Panc1 (cell line): ENCODE results near the gene LEKR1. TPM values are rescaled to one million over a fixed set of nuclear protein-coding genes. Genes with fewer than 3 reads are reported as not detected.

Experiments
- ATAC-seq: fragments of 200-7000 bp; cut with Tn5 transposase; 2 replicates; pipeline ENCODE4 v1.9.1; 2020; ENCODE audit warnings: mild to moderate bottlenecking, moderate library complexity
- BruUV-seq: library from RNA; stranded (reverse); fragments of 400-500 nt; replicated peaks from 2 replicates; lab custom pipeline; 2021; lab: Mats Ljungman, UMichigan
- CTCF ChIA-PET: fragments of 300-600 bp; sonication (Branson Sonifier 250); formaldehyde crosslinking; loops from one replicate; lab custom pipeline; 2022; ENCODE audit warnings: antibody characterized with exemption; lab: Charles Lee
- POLR2A ChIA-PET: fragments of 300-600 bp; sonication (Branson Sonifier 250); formaldehyde crosslinking; loops from one replicate; lab custom pipeline; 2022; ENCODE audit warnings: antibody characterized with exemption; lab: Charles Lee
- DNase-seq: peaks from one replicate; pipeline ENCODE4 v3.0.0-alpha.2; 2010; ENCODE audit warnings: low read depth, low spot score
- H3K27ac ChIP-seq: 2 replicates; pipeline ENCODE4 v1.5.1; 2011; ENCODE audit warnings: mild to moderate bottlenecking, low read length, inconsistent platforms
- H3K27me3 ChIP-seq: fragments of 200-500 bp; sonication (Bioruptor generic); 2 replicates; pipeline ENCODE4 v1.6.0; 2014; ENCODE audit warnings: low read length, inconsistent platforms; ENCODE audit not compliant: control insufficient read depth, insufficient read depth
- H3K36me3 ChIP-seq: fragments of 200-500 bp; sonication (Bioruptor generic); 2 replicates; pipeline ENCODE4 v1.5.1; 2014; ENCODE audit warnings: inconsistent platforms, mild to moderate bottlenecking, low read length, moderate library complexity; ENCODE audit not compliant: control insufficient read depth, insufficient read depth
- H3K4me1 ChIP-seq: 2 replicates; pipeline ENCODE4 v1.5.1; 2011; ENCODE audit warnings: inconsistent platforms, mild to moderate bottlenecking, low read length, moderate library complexity; ENCODE audit not compliant: control insufficient read depth, insufficient read depth
- H3K4me3 ChIP-seq, 2 experiments: 2 replicates each; pipeline ENCODE4 v1.5.1; 2011 to 2012; ENCODE audit warnings: low read depth in 2 of 2, low read length in 2 of 2, mild to moderate bottlenecking in 2 of 2, inconsistent platforms in 1 of 2, moderate library complexity in 1 of 2
- H3K9me3 ChIP-seq: fragments of 200-500 bp; sonication (Bioruptor generic); 2 replicates; pipeline ENCODE4 v1.5.1; 2014; ENCODE audit warnings: low read depth, mild to moderate bottlenecking, inconsistent platforms, low read length, moderate library complexity; ENCODE audit not compliant: control insufficient read depth, insufficient read depth
- POLR2AphosphoS5 ChIP-seq: IDR thresholded peaks from 2 replicates; pipeline ENCODE4 v1.6.1; 2012; ENCODE audit warnings: mild to moderate bottlenecking, low read depth, low read length, moderate library complexity
- REST ChIP-seq, 2 experiments: IDR thresholded peaks; 2 replicates each; pipeline ENCODE4 v1.6.1; 2011 to 2012; ENCODE audit warnings: low read depth in 2 of 2, control low read depth in 1 of 2, low read length in 1 of 2, mild to moderate bottlenecking in 1 of 2, moderate library complexity in 1 of 2; ENCODE audit not compliant: insufficient read depth in 1 of 2
- SIN3A ChIP-seq: IDR thresholded peaks from 2 replicates; pipeline ENCODE4 v1.6.1; 2012; ENCODE audit warnings: low read depth, mild to moderate bottlenecking, low read length, moderate library complexity, borderline replicate concordance; ENCODE audit not compliant: insufficient read depth
- TCF7L2 ChIP-seq: IDR thresholded peaks from 2 replicates; pipeline ENCODE4 v1.6.1; 2011; ENCODE audit warnings: mild to moderate bottlenecking, low read depth, low read length, inconsistent platforms
- in situ Hi-C: cut with HindIII; loops from 2 replicates; pipeline ENCODE4 v1.10.0; 2016; ENCODE audit warnings: low sequenced_read_pairs, low pct_unique_long_range_greater_than_20kb
- intact Hi-C: fragments of 100-400 bp; cut with micrococcal nuclease; formaldehyde crosslinking; loops from one replicate; pipeline ENCODE4 v1.10.0; 2022; ENCODE audit not compliant: unreplicated experiment
- total RNA-seq: library from RNA; stranded (reverse); gene quantifications from one replicate; pipeline ENCODE4 v1.2.1, GENCODE V29; 2021; ENCODE audit not compliant: unreplicated experiment
- TF ChIP-seq, protein P1 (sequence below): fragments of 450-650 bp; IDR thresholded peaks from 2 replicates; pipeline ENCODE4 v1.5.1; 2017; ENCODE audit warnings: mild to moderate bottlenecking

The LEKR1 gene
- total RNA-seq, 1 experiment from 2014 or later, result not detected

GRCh38 chr3:156781310-156782230, 44.6 kb upstream of the LEKR1 start:
- no peaks in the 10 kb centered on the region for H3K36me3 ChIP-seq
- TF ChIP-seq REST (IDR thresholded peaks at IDR 0.05; ENCODE audit: insufficient read depth in 1 of 2, low read depth in 2 of 2, low read length in 1 of 2), result no peak
- TF ChIP-seq TCF7L2, result no peak
- TF ChIP-seq SIN3A, result no peak
- TF ChIP-seq, protein P1, sequence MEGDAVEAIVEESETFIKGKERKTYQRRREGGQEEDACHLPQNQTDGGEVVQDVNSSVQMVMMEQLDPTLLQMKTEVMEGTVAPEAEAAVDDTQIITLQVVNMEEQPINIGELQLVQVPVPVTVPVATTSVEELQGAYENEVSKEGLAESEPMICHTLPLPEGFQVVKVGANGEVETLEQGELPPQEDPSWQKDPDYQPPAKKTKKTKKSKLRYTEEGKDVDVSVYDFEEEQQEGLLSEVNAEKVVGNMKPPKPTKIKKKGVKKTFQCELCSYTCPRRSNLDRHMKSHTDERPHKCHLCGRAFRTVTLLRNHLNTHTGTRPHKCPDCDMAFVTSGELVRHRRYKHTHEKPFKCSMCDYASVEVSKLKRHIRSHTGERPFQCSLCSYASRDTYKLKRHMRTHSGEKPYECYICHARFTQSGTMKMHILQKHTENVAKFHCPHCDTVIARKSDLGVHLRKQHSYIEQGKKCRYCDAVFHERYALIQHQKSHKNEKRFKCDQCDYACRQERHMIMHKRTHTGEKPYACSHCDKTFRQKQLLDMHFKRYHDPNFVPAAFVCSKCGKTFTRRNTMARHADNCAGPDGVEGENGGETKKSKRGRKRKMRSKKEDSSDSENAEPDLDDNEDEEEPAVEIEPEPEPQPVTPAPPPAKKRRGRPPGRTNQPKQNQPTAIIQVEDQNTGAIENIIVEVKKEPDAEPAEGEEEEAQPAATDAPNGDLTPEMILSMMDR, result no peak
- TF ChIP-seq POLR2AphosphoS5, result no peak
- H3K27me3 ChIP-seq, result no peaks in the 10 kb centered on the region
- POLR2A ChIA-PET, result no interaction called here
- no peaks in the 10 kb centered on the region for H3K9me3 ChIP-seq
- H3K27ac ChIP-seq, result no peak overlapping the region
- no peak overlapping the region for H3K4me3 ChIP-seq
- no peak for DNase-seq
- intact Hi-C loops (no loop called here), in situ Hi-C loops (no loop called here)
- no peaks in the 10 kb centered on the region for H3K4me1 ChIP-seq
- CTCF ChIA-PET, result no interaction called here
- no TSS peak for BruUV-seq
- no peak; the same call in 1 of the 2 replicates for ATAC-seq

DNA sequence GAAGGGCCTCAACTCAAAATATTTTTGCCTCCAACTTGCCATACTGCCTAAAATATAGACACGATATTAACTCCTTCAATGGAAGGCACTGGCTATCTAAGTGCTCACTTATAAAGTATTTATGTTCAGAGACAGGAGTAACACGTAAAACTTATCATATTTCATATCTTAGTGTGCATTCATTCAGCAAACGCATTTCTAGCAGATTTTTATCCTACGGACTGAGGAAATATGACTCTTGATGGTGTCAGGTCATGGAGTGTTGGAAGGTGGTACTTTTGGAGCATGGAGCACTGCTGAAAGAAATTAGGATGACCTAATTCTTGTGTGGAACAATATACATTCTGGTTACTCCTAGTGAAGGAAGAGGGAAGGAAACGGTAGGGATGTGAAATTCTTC, 43.8 kb upstream of the LEKR1 start:
- intact Hi-C loops, result no loop called here
- no peak for ATAC-seq
- H3K27ac ChIP-seq, result no peak overlapping the region

More for the DNA sequence above, 43.8 kb upstream of the LEKR1 start:
- H3K9me3 ChIP-seq, result no peaks in the 10 kb centered on the region
- CTCF ChIA-PET, result no interaction called here
- H3K4me1 ChIP-seq, result no peaks in the 10 kb centered on the region
- in situ Hi-C loops, result no loop called here
- H3K36me3 ChIP-seq, result no peaks in the 10 kb centered on the region
- no peaks in the 10 kb centered on the region for H3K27me3 ChIP-seq
- POLR2A ChIA-PET, result no interaction called here
- H3K4me3 ChIP-seq, result no peak overlapping the region
- no TSS peak for BruUV-seq
- TF ChIP-seq, protein P1, result no peak
- TF ChIP-seq TCF7L2 (no peak), POLR2AphosphoS5 (no peak), REST (IDR thresholded peaks at IDR 0.05; ENCODE audit: insufficient read depth in 1 of 2, low read depth in 2 of 2, low read length in 1 of 2) (no peak), SIN3A (no peak)
- DNase-seq, result no peak
